Kidney epithelial cell (primary cell): ENCODE data around the gene SUCLG2. TPM values are rescaled to one million over a fixed set of nuclear protein-coding genes. Genes with fewer than 3 reads are reported as not detected.

ENCODE experiments used
- DNase-seq: peaks from one replicate; pipeline ENCODE4 v3.0.0-alpha.2; 2010; ENCODE audit warnings: low read depth
- H3K27me3 ChIP-seq: 2 replicates; pipeline ENCODE4 v1.6.0; 2011; ENCODE audit warnings: low read length; ENCODE audit not compliant: control insufficient read depth, insufficient read depth
- H3K36me3 ChIP-seq: 2 replicates; pipeline ENCODE4 v1.5.1; 2011; ENCODE audit warnings: low read length; ENCODE audit not compliant: control insufficient read depth, insufficient read depth
- H3K4me3 ChIP-seq: 2 replicates; pipeline ENCODE4 v1.5.1; 2011; ENCODE audit warnings: low read depth, mild to moderate bottlenecking, control low read depth, low read length
- CTCF ChIP-seq: IDR thresholded peaks from 2 replicates; pipeline ENCODE4 v1.5.1; 2011; ENCODE audit warnings: mild to moderate bottlenecking, moderate library complexity, low read length, control low read depth, inconsistent platforms; ENCODE audit not compliant: insufficient read depth, poor library complexity, severe bottlenecking
- total RNA-seq: library from RNA; depleted of rRNA; stranded (reverse); fragments of >200 nt; gene quantifications from 2 replicates; pipeline ENCODE4 v1.2.3, GENCODE V29; 2015

SUCLG2 gene
- total RNA-seq, 1 donor from 2014 or later, result 38.1 TPM

DNA sequence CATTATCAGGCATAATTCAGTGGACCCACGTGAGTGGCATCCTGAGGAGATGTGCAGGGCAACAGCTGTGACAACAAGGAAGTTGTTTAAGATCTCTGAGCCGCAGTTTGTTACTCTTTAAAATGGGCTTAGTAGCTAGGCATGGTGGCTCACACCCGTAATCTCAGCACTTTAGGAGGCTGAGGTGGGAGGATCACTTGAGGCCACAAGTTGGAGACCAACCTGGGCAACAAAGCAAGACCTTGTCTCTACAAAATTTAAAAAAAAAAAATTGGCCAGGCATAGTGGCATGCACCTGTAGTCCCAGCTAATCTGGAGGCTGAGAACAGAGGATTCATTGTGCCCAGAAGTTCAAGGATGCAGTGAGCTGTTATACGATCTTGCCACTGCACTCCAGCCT, 12.2 kb downstream of the SUCLG2 start:
- Histone ChIP-seq H3K27me3 (no peaks in the 10 kb centered on the region), H3K4me3 (no peak overlapping the region), H3K36me3 (no peaks in the 10 kb centered on the region)
- DNase-seq, result no peak
- no peak for TF ChIP-seq CTCF

DNA sequence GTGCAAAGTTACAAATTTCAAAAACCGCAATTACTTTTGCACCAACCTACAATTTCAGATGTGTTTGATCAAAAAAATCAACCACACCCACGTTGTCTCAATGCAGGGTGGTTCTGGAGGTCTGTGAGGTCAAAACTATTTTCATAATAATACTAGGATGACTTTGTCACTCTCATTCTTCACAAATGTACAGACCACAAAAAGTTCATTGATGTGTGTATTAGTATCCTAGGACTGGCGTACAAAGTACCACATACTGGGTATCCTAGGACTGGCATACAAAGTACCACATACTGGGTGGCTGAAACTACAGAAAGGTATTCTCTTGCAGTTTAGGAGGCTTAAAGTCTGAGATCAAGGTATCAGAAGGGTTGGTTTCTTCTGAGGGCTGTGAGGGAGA, 13.0 kb downstream of the SUCLG2 start:
- DNase-seq, result no peak
- H3K4me3 ChIP-seq, result no peak overlapping the region
- TF ChIP-seq CTCF, result no peak
- no peaks in the 10 kb centered on the region for H3K27me3 ChIP-seq
- no peaks in the 10 kb centered on the region for H3K36me3 ChIP-seq

DNA sequence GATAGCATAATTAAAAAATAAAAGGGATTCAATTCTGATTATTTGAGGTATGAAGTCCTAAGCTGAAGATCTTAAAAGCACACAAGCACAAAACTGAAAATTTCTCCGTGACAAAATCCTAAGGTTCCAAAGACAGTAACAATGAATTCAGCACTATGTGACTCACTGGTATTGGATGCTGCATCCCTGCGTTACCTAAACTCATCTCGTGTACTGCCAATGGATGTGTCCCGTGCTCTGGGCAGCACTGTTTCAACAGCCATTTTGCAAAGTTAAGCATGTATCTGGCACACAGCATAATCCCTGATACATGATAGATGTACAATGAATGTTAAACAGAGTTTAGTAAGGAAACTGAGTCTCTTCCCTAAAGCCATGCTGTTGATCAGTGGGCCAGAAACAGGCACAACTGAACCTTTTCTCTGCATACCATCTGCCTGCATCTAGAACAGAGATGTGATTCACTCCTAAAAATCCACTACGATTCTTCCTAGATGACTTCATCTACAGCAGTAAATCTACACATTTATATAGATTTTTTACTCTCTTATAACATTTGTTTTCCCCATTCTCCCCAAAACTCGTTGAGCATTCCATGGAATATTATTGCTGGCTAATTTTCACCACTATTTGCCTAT, 14.3 kb downstream of the SUCLG2 start:
- Histone ChIP-seq H3K36me3 (no peaks in the 10 kb centered on the region), H3K4me3 (no peak overlapping the region), H3K27me3 (no peaks in the 10 kb centered on the region)
- DNase-seq, result no peak
- no peak for TF ChIP-seq CTCF

- no peak for DNase-seq
- Histone ChIP-seq H3K36me3 (no peaks in the 10 kb centered on the region), H3K27me3 (no peaks in the 10 kb centered on the region), H3K4me3 (no peak overlapping the region)
- TF ChIP-seq CTCF, result no peak
These were observed 17.0 kb downstream of the SUCLG2 start for GRCh38 chr3:67637255-67637900.

GRCh38 chr3:67635806-67636205, 18.6 kb downstream of the SUCLG2 start:
- H3K27me3 ChIP-seq, result no peaks in the 10 kb centered on the region
- H3K4me3 ChIP-seq, result no peak overlapping the region
- no peak for DNase-seq
- TF ChIP-seq CTCF, result no peak
- no peaks in the 10 kb centered on the region for H3K36me3 ChIP-seq

- no peak for DNase-seq
- H3K36me3 ChIP-seq, result no peaks in the 10 kb centered on the region
- no peaks in the 10 kb centered on the region for H3K27me3 ChIP-seq
- no peak overlapping the region for H3K4me3 ChIP-seq
- no peak for TF ChIP-seq CTCF
These were observed 19.2 kb downstream of the SUCLG2 start for GRCh38 chr3:67635257-67635656.
